ENCODE data around the gene ARHGDIG.
A peak's percentile ranks its signal among the peaks of the same experiment; 100 is the strongest.
"Not testable (repeated sequence)": the region's sequence is repeated elsewhere in the genome, so short reads cannot be mapped to it uniquely, and the experiment has no call there.

The ARHGDIG gene

DNA sequence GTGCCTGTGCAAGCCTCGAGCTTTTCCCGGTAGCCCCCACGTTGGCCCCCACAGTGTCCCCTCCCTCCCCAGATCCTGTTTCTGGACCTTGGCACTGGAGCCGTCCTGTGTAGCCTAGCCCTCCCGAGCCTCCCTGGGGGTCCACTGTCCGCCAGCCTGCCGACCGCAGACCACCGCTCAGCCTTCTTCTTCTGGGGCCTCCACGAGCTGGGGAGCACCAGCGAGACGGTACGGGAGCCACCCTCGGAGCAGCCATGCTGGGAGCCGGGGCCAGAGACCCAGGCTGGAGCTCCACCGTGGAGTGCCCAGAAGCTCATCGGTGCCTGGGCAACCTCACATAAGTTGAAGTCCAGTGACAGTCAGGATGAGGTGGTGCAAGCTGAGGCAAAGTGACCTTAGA, 16.4 kb upstream of the ARHGDIG start:
- DNase-seq (ENCODE audit: low read depth), result no peak

DNA sequence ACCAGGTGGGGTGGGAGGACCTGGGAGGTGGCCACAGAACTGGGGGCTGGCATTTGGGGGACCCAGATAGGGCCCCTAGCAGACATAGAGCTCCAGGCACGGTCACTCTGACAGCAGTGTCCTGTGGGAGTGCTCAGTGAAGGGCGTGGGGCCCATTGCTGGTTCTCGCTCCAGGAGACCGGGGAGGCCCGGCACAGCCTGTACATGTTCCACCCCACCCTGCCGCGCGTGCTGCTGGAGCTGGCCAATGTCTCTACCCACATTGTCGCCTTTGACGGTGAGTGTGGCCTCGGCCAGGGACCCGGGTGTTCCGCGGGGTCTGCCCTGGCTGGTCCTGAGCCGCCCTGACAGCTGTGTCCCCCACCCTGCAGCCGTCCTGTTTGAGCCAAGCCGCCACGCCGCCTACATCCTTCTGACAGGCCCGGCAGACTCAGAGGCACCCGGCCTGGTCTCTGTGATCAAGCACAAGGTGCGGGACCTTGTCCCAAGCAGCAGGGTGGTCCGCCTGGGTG, 15.9 kb upstream of the ARHGDIG start:
- no peak for DNase-seq (ENCODE audit: low read depth)

DNA sequence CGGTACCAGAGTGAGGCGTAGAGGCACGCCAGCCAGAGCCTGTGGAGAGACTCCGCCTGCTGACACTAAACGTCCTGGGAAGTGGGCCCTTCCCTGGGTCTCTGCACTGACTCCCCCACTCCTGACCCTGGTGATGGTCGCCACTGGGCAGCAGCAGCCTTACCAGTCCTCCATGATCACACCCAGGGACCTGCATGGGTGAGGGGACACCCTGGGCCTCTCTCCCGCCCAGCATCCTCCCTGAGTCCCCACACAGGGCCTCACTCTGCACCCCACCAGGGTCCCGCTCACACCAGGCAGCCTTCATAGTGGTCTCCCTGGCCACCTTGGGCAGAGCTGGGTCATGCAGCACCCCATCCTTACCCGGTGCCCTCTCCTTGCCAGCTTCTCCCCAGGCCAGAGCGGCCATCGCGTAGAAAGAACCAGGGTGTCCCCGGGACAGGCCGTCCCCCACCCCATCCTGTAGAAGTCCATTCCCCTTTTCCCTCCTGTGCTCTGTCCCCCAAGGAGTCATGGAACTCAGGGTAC, 15.3 kb upstream of the ARHGDIG start:
- DNase-seq (ENCODE audit: low read depth), result no peak

DNA sequence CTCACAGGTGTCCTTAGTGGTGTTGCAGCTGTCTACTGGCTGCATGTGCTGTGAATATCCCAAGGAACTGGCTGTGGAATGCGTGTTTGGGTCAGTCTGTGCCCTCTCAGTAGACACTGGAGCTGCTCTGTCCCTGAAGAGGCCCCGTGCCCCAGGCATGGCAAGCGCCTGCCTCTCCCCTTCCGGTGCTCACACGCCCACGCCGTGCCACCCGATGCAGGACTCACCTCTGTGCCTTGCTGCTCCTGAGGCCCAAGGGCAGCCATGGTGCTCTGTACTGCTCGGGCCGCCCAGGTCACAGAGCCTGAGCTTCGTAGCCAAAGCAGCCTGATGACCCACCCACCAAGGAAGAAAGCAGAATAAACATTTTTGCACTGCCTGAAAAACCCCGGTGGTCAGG, 14.7 kb upstream of the ARHGDIG start:
- no peak for DNase-seq (ENCODE audit: low read depth)

DNA sequence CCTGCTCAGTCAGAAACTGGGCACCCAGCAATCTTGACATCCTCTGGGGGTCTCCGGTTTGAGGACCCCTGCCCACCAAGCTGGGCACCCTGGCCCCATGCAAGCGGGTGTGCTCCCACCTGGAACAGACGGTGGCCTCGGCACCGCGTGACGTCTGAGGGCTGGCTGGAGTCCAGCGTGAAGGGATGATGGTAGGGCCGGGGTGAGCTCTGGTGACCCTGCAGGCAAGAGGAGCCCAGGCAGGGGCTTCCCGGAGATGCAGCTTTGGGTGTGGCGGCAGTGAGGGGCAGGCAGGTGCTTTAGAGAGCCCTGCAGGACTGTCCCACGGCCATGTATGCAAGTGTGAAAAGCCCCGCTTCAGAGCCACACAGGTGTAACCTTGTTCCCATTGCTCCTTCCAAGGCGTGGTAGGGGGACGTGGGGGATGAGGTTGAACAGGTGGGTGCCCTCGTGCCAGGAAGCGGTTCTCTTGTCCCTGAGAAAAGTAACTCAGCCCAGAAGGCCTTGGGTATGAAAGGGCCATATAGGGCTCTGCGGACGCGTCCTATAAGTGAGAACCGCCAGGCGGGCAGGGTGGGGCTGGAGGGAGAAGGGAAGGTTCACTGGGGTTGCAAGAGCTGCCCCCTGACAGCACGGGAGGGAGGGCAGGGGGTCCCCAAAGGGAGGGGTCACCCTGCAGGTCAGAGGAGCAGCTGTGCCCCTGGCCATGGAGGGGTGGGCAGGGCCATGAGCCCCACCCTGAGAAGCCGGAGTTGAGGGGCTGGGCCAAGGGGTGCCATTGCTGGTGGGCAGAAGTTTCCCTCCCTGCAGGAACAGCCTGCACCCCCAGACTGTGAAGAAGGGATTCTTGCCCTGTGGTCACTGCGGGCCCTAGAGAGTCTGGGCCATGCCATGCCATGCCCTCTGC, 13.9 kb upstream of the ARHGDIG start:
- DNase-seq (ENCODE audit: low read depth), result no peak

DNA sequence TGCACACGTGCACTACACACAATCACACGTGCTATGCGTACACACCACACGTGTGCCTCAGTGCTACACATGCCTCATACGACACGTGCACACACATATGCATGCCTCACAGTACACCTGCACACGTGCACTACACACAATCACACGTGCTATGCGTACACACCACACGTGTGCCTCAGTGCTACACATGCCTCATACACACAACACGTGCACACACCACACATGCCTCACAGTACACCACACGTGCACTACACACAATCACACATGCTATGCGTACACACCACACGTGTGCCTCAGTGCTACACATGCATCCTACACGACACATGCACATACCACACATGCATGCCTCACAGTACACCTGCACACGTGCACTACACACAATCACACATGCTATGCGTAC, 12.8 kb upstream of the ARHGDIG start:
- not testable (repeated sequence) for DNase-seq (ENCODE audit: low read depth)

DNA sequence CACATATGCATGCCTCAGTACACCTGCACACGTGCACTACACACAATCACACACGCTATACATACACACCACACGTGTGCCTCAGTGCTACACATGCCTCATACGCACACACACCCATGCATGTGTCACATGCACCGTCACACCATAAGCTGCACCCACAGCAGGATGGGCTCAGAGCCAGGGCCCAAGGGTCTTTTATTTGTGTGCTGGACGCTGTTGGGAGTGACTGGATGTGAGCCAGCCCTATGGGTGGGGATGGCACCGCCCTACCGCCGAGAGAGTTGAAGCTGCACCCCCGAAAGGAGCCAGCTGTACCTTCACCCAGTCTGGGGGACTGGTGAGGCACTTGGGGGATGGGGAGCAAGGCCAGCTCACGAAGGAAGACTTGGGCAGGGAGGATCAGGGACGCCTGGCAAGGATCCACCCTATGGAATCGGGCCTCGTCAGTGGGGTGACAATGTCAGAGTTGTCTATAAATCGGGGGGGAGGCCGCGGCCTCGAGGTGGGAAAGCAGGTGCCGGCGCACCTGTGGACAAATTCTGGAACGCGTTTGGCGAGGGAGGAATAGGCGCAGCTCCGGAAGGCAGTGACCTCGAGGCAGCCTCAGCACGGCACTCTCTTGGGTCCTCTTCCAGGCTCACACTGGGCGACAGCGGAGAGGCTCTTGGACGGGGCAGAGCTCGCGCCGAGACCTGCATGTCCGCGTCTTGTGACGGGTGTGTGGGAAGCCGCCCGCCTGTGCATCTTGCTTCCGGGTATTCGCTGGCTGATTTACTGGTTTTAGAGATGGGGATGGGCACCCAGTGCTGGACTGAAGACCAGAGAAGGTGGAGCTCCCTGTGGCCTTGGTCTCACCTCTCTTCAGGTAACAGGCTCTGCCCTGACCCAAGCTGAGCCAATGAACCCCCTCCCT, 12.0 kb upstream of the ARHGDIG start:
- no peak for DNase-seq (ENCODE audit: low read depth)

DNA sequence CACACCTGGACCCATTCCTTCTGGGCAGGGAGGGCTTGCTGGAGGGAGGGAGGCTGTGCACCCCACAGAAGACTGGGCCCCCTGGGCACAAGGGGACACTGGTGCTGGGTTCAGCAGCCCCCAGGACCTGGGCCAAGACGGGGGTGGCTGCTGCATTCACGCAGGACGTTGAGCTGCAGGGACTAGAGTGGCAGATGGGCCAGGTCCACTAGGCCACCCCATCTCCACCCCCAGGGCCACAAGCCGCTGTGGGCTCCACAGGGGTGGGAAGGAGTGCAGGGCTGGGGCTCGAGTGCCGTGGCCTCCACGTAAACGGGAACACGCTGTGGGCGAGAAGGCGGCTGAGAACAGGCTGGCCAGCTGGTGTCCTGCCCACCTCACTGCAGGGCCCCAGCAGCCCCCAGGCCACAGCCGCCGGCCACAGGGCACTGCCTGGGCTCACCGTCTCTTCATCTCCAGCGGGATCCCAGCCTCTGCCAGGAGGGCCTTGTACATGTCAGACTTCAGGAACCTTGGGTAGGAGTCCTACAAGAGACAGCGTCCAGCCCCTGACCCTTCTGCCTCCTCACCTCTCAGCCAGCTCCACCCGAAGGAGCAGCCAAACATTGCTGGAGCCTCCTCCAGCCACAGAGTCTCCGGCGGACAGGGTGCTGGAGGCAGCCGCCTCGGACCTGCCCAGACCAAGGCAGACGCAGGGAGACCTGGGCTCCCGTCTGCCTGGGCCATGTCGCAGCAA, 11.2 kb upstream of the ARHGDIG start:
- no peak for DNase-seq (ENCODE audit: low read depth)

DNA sequence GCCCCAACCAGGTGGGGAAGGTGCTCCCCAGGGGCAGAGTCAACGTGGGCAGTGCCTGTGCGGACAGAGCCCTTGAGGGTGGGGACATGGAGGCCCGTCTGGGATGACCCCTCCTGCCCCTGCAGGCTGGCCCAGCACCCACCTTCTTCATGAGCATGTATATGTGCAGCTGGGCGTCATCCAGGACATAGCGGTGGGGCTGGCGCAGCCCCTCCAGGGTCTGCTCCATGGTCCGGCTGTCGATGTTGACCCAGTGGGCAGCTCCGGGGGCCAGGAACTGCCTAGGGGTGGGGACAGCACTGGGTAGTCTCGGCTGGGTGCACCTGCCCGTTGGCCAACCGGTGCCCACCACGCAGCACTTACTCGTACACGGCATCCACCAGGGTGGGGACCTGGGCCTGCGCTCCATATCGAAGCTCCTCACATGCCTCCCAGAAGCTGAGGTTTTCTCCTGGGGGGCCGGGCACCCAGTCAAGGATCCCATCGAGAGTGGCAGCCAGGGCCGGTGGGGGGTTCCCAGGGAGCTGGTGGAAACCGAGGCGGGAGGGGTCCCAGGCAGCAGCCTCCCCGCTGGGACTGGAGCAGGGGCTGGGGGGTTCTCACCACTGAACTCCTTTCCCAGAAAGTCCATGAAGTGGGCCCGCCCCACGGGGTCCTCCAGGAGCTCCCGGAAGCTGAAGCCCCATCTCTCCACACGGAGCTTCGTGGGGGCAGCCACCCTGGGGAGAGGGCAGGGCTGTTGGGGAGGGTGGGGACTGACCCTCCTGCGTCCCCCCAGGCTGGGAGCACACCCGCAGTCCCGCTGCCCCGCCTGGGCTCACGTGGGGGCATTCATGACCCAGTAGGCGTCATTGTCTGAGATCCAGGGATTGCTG, 9.8 kb upstream of the ARHGDIG start:
- no peak for DNase-seq (ENCODE audit: low read depth)

DNA sequence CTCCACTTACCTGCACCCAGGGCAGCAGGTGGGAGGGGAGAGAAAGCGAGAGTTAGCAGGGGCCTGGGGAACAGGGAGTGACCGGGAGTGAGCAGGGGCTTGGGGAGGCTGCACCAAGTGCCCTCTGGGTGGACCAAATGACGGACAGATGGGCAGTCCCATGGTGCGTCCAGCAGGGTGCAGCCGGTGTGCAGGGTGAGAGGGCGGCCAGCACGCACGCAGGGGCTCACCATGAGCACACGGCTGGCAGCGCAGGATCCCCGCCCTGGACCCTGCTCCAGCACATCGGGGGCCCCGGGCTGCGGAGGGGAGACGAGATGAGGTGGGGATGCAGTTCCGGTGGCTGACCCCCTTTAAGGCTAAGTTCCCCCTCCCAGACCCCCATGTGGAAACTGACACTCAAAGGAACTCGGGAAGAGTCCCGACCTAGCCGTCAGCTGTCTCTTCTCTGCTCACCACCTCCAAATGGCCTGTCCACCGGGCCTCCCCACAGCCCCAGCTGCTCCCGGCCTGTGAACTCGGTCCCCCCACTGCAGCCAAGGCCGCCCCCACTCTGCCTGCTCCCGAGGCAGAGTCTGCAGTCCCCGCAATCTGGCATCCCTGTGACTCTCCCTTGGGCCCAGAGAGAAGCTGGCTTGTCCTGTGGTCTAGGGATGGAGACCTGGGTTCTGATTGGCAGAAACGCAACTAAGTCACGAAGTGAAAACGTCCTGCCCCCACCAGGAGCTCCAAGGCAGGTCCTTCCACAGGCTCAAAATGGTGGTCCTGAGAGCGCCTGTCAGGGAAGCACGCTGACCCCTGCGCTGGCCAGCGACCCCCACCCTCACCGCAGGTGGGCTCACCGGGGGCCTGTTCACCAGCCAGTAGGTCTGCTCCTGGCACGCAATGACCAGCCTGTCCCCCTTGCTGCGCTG, 7.5 kb upstream of the ARHGDIG start:
- no peak for DNase-seq (ENCODE audit: low read depth)

DNA sequence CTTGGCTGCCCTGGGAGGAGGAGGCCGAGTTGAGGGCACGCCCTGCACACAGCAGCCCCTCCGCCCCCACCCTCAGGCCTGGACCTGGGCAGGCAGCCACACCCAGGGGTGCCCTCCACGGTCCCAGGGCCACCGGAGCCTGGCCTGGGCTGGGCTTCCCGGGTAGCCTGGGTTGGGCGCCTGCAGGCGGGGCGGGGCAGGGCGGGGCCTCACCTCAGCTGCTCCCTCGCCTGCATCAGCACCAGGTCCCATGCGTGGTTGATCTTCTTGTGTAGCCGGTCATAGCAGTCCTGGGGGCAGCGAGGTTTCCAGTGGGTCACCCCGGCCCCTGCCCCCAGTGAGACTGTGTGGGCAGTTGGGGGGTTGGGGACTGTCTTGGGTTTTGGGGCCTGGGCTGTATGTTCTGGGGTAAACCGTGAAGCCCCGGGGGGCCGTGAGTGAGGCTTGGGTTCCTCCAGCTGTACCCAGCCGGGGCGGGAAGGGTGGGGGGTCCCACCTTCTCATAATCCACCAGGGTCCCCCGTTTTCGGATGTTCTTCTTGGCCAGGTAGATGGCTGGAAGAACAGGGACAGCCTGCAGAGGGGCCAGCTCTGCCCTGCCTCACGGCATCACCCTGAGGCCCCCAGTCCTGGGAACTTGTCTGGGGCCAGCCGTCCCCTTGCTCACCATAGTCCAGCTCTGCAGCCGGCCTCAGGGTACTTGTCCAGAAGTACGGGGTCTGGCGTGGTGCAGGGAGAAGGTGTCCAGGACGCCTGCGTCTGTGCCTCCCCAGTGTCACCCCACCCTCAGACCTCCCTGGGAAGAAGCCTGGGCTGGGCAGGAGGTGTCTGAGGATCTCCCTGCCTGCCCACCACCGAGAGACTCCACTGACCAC, 6.6 kb upstream of the ARHGDIG start:
- DNase-seq (ENCODE audit: low read depth), result no peak

DNA sequence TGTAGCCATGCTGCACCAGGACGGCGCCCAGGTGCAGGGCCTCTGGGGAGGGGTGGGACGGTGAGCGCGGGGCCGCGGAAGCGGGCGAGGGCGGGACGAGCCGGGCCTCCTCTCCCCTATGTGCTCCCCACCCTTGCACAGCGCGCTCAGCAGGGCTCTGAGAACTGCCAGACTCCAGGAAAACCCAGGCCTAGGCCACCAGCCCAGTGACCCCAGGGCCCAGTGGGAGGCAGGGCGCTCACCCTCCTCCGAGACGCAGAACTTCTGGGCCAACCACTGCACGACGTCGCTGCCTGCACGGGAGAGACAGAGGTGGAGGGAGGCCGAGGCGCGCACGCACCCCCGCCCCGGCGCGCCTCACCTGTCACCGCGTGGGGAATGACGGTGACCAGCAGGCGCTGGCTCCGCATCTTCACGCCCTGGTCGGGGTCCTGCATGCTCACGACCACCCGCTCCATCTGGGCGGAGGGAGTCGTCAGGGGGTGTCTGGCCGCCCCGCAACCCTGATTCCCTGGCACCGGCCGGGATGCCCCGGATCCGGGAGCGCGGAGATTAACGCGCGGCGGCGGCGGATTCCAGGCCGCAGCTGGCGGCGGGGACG, 5.2 kb upstream of the ARHGDIG start:
- no peak for DNase-seq (ENCODE audit: low read depth)

DNA sequence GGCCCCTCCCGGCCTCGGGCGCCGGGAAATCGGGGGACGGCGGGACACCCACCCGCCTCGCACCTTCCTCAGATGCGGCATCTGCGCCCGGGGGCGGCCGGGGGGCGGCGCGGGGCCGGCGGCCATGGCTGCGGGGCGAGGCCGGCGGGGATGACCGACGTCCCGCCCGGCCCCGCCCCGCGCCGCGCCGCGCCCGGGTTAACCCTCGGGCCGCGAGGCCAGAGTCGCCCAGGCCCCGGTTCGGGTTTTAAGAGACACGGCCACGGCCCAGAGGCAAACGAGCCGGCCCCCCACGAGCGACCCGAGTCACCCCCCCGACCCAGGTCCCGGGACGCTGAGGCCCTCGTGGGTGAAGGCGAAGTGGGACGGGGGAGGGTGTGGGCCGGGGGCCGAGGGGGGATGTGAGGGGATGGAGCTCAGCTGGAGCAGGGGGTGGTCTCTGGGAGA, 4.6 kb upstream of the ARHGDIG start, which contains the start of gene RGS11:
Gene RGS11, minus strand, starts transcription at position 159 of the 447 bp plus-strand sequence. Its CDS starts 33 bp downstream, at position 126.
- DNase-seq (ENCODE audit: low read depth), result no peak

DNA sequence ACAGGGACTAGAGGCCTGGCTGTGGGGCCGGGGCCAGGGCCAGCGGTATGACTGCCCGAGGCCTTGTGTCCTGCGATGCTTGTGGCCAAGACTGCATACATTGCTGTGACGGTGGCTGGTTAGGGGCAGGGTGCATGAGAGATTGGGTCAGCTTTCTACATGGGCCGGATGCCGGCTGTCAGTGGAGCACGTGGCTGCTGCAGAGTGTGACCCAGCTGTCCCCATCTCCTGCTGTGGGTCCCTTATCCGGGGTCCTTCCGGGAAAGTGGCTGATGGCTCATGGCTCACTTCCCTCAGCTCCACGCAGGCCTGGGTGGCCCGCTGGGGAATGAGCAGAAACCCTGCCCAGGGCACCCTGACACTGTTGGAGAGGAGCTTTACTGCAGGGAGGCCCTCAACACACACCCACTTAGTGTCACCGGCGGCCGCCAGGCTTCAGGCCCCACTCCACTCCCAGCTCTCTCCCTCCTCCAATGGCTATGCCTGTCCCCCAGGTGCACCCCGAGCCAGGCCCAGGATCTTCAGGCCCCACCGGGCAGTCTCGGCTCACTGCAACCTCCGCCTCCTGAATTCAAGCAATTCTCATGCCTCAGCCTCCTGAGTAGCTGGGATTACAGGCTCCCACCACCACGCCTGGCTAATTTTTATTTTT, 3.8 kb upstream of the ARHGDIG start:
- DNase-seq (ENCODE audit: low read depth), result no peak

DNA sequence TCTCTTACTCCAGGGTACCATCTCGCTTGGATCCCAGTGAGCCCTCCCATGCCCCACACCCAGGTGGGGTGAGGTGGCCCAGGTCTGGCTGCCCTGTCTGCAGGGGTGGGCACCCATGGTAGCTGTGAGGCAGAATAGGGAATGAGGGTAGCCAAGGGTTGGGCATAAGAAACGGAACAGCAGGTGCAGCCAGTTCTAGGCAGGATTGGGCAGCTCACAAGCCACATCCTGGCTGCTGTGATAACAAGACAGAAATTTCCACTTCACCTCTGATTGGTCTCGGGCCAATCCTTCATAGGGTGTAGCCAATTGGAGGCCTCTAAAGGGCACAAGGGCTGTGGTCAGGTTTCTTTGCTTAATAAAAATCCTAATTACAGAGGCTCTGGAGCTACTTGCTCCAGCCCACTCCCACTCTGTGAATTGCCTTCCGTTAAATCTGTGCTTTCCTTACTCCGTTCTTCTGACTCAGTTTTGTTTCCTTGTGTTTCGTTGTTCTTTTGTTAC, 1.5 kb upstream of the ARHGDIG start:
- DNase-seq (ENCODE audit: low read depth), result peak; percentile 72

DNA sequence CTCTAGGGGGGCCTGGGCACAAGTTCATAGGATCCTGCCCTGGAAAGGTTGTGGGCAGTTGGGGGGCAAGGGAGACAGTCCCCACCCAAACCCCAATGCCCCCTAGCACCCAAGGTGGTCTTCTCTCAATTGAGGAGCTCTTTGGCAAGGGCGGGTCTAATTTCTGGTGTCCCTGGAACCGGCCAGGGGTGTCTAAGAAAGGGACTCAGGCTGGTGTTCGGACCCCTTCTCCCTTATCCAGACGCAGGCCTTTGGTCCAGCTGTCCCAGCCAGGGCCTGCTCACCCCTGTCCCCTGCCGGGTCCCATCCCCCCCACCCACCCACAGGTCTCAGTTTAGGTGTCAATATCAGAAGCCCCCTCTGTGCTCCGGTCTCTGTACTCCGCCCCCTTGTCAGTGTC, 860 bp upstream of the ARHGDIG start:
- DNase-seq (ENCODE audit: low read depth), result no peak

DNA sequence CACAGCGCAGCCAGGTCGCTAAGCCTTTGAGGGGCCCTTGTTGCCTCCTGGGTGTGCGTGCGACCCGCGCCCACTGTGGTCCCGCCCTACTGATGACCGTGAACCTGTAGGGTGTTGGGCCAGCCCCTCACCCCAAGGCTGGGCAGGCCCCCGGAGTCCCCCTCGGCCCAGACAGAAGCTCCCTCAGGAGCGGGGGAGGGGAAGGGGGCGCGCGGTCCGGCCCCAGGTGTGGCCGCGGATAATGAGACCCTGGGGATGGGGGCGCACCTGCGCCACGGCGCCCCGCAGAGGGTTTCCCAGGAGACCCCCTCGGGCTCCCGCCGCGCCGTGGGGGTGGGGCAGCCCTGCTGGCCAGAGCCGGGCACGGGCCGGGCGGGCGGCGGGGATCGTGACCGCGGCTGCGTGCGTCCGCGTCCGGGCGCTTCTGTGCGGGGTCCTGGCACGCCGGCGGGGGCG, 358 bp upstream of the ARHGDIG start:
- no peak for DNase-seq (ENCODE audit: low read depth)

All from amniotic epithelial cell (primary cell).